GM19372 (cell line): Measurements from ENCODE around the gene CRYGN.

Experiments used
- ATAC-seq: cut with Tn5 transposase; IDR thresholded peaks from one replicate; pipeline ENCODE4 v1.9.1; 2021; ENCODE audit warnings: mild to moderate bottlenecking, low read depth, moderate library complexity; ENCODE audit not compliant: unreplicated experiment

Gene CRYGN

DNA sequence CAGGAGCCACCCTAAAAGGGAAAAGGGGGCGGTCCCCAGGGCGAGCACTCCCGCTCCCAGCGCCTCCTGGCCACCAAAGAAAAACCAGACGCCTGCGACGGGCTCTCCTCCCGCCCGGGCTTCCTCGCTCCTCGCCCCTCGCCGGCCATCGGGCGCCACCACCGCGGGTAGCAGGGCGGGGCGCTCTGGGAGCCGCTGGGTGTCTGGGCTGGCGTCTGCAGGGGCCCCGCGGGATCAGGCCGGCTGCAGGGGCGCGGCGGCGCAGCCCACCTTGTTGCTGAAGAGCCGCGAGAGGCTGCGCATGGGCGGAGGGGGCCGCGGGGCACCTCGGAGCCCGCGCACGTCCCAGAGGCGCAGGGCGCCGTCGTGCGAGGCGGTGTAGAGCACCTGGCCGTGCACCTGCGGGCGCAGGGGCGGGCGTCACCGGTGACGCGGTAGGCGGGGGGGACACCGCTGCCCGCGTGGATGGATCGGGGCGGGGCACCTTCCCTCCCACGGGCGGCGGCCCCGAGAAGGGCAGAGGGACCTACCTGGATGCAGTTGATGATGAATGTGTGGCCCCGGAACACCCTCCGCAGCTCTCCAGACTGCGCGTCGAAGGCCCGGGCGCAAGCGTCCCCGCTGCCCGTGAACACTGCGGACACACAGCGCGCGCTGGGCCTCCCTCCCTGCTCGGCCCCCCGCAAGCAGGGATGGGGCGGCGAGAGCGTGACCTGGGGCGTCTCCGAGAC, 58.4 kb downstream of the CRYGN start:
- peak; percentile 49 for ATAC-seq

DNA sequence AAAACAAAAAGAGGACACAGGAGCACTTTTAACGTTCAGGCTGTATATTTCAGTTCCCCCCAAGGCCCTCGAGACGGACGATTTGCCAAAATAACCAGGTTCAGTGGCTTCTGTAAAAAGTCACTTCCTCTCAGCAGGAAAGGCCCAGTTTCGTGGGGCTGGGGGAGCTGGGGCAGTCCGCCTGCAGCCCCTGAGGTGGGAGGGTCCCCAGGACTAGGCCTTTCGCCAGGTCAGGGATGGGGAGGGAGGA, 58.9 kb downstream of the CRYGN start:
- peak; percentile 23 for ATAC-seq

DNA sequence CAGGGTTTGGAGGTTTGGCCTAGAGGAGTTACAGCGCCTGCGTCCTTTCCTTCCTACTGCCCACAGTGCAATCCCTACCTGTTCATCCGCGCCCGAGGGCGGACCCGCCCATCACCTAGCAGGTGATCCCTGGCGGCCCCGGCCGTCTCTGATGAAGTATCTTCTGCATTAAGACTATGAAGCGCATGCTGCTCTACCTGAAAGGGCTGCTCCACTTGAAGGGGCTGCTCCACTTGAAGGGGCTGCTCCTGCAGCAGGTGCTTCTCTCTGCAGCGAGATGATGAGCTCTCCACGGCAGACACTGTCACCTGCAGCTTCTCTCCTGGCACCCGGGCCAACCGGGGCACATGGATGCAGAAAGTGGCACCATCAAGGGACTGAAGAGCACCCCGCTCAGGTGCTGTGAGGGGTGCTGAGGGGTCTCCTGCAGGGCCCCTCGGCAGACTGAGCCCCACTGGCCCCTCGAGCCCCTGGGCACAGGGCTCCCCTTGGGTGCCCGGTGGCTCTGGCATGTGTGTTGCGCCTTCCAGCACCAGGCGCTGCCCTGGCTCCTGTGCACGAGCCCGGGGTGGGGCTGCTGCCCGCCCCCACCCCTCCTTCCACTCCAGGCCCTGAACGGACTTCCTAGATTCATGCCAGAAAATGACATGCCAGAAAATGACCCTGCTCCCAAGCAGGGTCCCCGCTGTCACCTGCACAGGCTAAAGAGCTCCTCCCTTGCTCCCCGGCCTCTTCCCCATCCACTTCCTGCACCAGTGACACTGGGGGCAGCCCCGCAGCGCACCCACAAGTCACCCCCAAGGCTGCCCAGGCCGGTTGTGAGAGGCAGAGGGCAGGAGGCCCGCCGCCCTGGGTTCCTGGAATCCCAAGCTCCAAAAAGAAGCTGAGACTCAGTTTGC, 59.5 kb downstream of the CRYGN start:
- peak; percentile 8 for ATAC-seq

DNA sequence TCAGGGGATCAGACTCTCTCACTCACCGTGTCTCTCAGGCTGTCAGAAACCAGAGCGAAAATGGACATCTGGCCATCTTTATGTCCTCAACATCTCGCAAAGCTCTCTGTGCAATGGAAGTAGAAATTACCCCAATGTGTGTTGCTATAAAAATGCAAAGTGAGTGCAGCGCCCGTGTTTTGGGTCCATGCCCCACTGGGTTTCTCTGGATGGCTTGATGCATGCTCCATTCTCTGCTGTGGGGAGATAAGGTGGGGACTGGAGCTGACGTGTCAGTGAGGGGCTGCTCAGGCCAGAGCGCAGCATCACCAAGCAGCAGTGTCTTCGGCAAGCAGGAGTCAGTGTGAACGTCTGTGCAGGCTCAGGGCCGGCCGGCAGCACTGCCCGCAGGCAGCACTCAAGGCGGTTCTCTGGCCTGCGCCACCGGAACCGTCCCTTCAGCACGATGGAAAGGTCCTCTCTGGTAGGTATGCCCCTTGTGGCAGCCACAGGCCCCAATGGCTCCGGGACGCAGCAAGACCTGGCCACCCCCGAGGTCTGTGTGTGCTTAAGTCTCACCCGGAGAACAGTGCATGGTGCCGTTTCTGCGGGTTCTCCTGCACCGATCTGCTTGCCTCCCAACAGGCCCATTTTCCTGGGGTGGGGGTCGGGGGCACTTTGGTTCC, 60.3 kb downstream of the CRYGN start:
- no peak for ATAC-seq

DNA sequence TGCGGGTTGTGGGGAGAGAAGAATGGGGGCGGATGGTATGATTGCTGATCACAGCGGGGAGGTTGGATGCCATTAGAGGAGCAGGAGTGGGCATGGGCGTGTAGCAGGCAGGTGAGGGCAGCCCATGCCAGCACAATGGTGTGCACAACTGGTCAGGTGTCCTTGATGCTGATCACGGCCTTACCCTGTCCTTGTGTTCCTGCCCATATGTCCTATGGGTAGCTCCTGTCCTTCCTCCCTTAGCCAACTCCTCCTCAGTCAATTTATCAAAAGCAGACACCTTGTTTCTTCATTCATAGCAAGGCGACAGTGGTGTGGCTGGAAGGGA, 60.8 kb downstream of the CRYGN start:
- no peak for ATAC-seq
